SK-N-SH (cell line): ENCODE measurements around the gene KIF16B. TPM values are rescaled to one million over a fixed set of nuclear protein-coding genes. Genes with fewer than 3 reads are reported as not detected.

Source experiments
- CTCF ChIA-PET: fragments of 300-600, 350-600 bp; formaldehyde crosslinking; extraction: SDS; loops from one replicate; lab custom pipeline; 2021; lab: Yijun Ruan, JAX
- POLR2A ChIA-PET: fragments of 350-600 bp; sonication (Branson Sonifier 250); formaldehyde crosslinking; extraction: SDS; loops from one replicate; lab custom pipeline; 2020; ENCODE audit warnings: antibody characterized with exemption, inconsistent platforms; lab: Yijun Ruan, JAX
- DNase-seq: peaks from one replicate; pipeline ENCODE4 v3.0.0; 2012
- H2AFZ ChIP-seq: fragments of 200-600 bp; sonication (generic); 2 replicates; pipeline ENCODE4 v1.8.1; 2016; ENCODE audit warnings: antibody characterized with exemption, mild to moderate bottlenecking, low read depth
- H3F3A ChIP-seq: fragments of 200-600 bp; sonication (generic); replicated peaks from 2 replicates; pipeline ENCODE3; 2016; ENCODE audit warnings: antibody characterized with exemption, mild to moderate bottlenecking; ENCODE audit not compliant: insufficient read depth
- H3K27ac ChIP-seq, 2 experiments: fragments of 200-500 bp in 1 of 2; fragments of 200-600 bp in 1 of 2; sonication (Bioruptor generic) in 1 of 2; sonication (generic), shearing (Covaris generic) in 1 of 2; 2 replicates each; pipeline versions ENCODE4 v1.5.1 to v1.6.1; 2014 to 2016; ENCODE audit warnings: low read depth in 2 of 2, inconsistent platforms in 1 of 2, low read length in 1 of 2, mild to moderate bottlenecking in 1 of 2, mixed read lengths in 1 of 2
- H3K27me3 ChIP-seq: fragments of 200-600 bp; sonication (generic), shearing (Covaris generic); 2 replicates; pipeline ENCODE4 v1.6.1; 2016; ENCODE audit warnings: mixed run types; ENCODE audit not compliant: insufficient read depth
- H3K36me3 ChIP-seq, 2 experiments: fragments of 200-500 bp in 1 of 2; fragments of 200-600 bp in 1 of 2; sonication (Bioruptor generic) in 1 of 2; sonication (generic) in 1 of 2; replicated peaks in 1 of 2; 2 replicates each; pipeline versions ENCODE3 to v1.5.1; 2014 to 2016; ENCODE audit warnings: low read length in 1 of 2, mild to moderate bottlenecking in 1 of 2; ENCODE audit not compliant: insufficient read depth in 2 of 2, control insufficient read depth in 1 of 2
- H3K4me1 ChIP-seq, 2 experiments: fragments of 200-500 bp in 1 of 2; fragments of 200-600 bp in 1 of 2; sonication (Bioruptor generic) in 1 of 2; sonication (generic), shearing (Covaris generic) in 1 of 2; 2 replicates each; pipeline versions ENCODE4 v1.5.1 to v1.6.1; 2014 to 2016; ENCODE audit warnings: low read depth in 1 of 2, low read length in 1 of 2, mixed run types in 1 of 2; ENCODE audit not compliant: insufficient read depth in 2 of 2, control insufficient read depth in 1 of 2
- H3K4me2 ChIP-seq: fragments of 200-600 bp; sonication (generic), shearing (Covaris generic); 2 replicates; pipeline ENCODE4 v1.6.1; 2017; ENCODE audit warnings: mixed run types
- H3K4me3 ChIP-seq, 2 experiments: fragments of 200-500 bp in 1 of 2; fragments of 200-600 bp in 1 of 2; sonication (Bioruptor generic) in 1 of 2; sonication (generic), shearing (Covaris generic) in 1 of 2; 2 replicates each; pipeline versions ENCODE4 v1.5.1 to v1.8.1; 2014 to 2016; ENCODE audit warnings: low read depth in 2 of 2, inconsistent platforms in 1 of 2, low read length in 1 of 2, mild to moderate bottlenecking in 1 of 2, mixed read lengths in 1 of 2, moderate library complexity in 1 of 2
- H3K79me2 ChIP-seq: fragments of 200-600 bp; sonication (generic); 2 replicates; pipeline ENCODE4 v1.8.1; 2017; ENCODE audit warnings: mild to moderate bottlenecking; ENCODE audit not compliant: insufficient read depth
- H3K9ac ChIP-seq: fragments of 200-600 bp; sonication (generic); 2 replicates; pipeline ENCODE4 v1.6.1; 2017; ENCODE audit warnings: mixed run types
- H3K9me2 ChIP-seq: fragments of 200-600 bp; sonication (generic); 2 replicates; pipeline ENCODE4 v1.6.1; 2017; ENCODE audit warnings: mixed run types
- H3K9me3 ChIP-seq: fragments of 200-600 bp; sonication (generic); 2 replicates; pipeline ENCODE4 v1.6.1; 2017; ENCODE audit warnings: mixed run types, mild to moderate bottlenecking, moderate library complexity
- H4K20me1 ChIP-seq: fragments of 200-600 bp; sonication (generic); 2 replicates; pipeline ENCODE4 v1.6.1; 2017; ENCODE audit warnings: mild to moderate bottlenecking, mixed run types; ENCODE audit not compliant: insufficient read depth
- ELF1 ChIP-seq: IDR thresholded peaks from 2 replicates; pipeline ENCODE4 v1.4.0; 2012
- EP300 ChIP-seq, 2 experiments: IDR thresholded peaks; 2 replicates each; pipeline versions ENCODE4 v1.4.0 to v1.6.1; 2012; ENCODE audit warnings: borderline replicate concordance in 1 of 2, low read depth in 1 of 2, low read length in 1 of 2
- EZH2phosphoT487 ChIP-seq: fragments of 200-600 bp; sonication (generic); IDR thresholded peaks from 2 replicates; pipeline ENCODE4 v1.6.1; 2017; ENCODE audit warnings: low read depth, mixed run types, mild to moderate bottlenecking, antibody characterized with exemption, moderate library complexity, borderline replicate concordance
- FOSL2 ChIP-seq: IDR thresholded peaks from 2 replicates; pipeline ENCODE4 v1.4.0; 2012; ENCODE audit warnings: low read depth, mild to moderate bottlenecking, moderate library complexity, borderline replicate concordance
- GABPA ChIP-seq: IDR thresholded peaks from 2 replicates; pipeline ENCODE4 v1.4.0; 2012; ENCODE audit warnings: low read depth, mild to moderate bottlenecking
- GATA2 ChIP-seq: sonication (generic); formaldehyde crosslinking; IDR thresholded peaks from 2 replicates; pipeline ENCODE4 v1.5.0; 2020; ENCODE audit warnings: mild to moderate bottlenecking, missing genetic modification reagents
- MXI1 ChIP-seq: IDR thresholded peaks from 2 replicates; pipeline ENCODE4 v1.6.1; 2012; ENCODE audit warnings: mild to moderate bottlenecking, low read depth, low read length, improper control_type of control experiment
- NRF1 ChIP-seq: IDR thresholded peaks from 2 replicates; pipeline ENCODE4 v1.6.1; 2012; ENCODE audit warnings: low read depth, mild to moderate bottlenecking, low read length
- POLR2AphosphoS5 ChIP-seq: IDR thresholded peaks from 2 replicates; pipeline ENCODE4 v1.6.1; 2012; ENCODE audit warnings: low read depth, low read length
- RAD21 ChIP-seq: IDR thresholded peaks from 2 replicates; pipeline ENCODE4 v1.6.1; 2012; ENCODE audit warnings: mild to moderate bottlenecking, low read length
- RFX5 ChIP-seq: IDR thresholded peaks from 2 replicates; pipeline ENCODE4 v1.6.1; 2012; ENCODE audit warnings: mild to moderate bottlenecking, improper control_type of control experiment, low read length
- RXRA ChIP-seq: IDR thresholded peaks from 2 replicates; pipeline ENCODE4 v1.4.0; 2012; ENCODE audit warnings: low read depth, mild to moderate bottlenecking, borderline replicate concordance
- SMC3 ChIP-seq: IDR thresholded peaks from 2 replicates; pipeline ENCODE4 v1.6.1; 2012; ENCODE audit warnings: low read depth, low read length, improper control_type of control experiment
- ZBTB33 ChIP-seq: IDR thresholded peaks from 2 replicates; pipeline ENCODE4 v1.4.0; 2012; ENCODE audit warnings: low read depth, borderline replicate concordance
- WGBS: methylation state at CpG from one replicate; pipeline ENCODE4 v1.1.6; 2017; ENCODE audit warnings: low lambda C conversion rate; 5-methylcytosine and 5-hydroxymethylcytosine counted together
- polyA plus RNA-seq, 3 experiments: library from polyadenylated mRNA; depleted of rRNA; stranded (reverse); fragments of >200 nt; gene quantifications; 2 replicates each; pipeline ENCODE4 v1.2.3, GENCODE V29; 2012
- TF ChIP-seq, protein P1 (sequence below): IDR thresholded peaks from 2 replicates; pipeline ENCODE4 v1.4.0; 2012; ENCODE audit warnings: low read depth, borderline replicate concordance
- TF ChIP-seq, protein P2 (sequence below): IDR thresholded peaks from 2 replicates; pipeline ENCODE4 v1.6.1; 2012; ENCODE audit warnings: mild to moderate bottlenecking, low read depth, low read length, moderate library complexity
- TF ChIP-seq, protein P3 (sequence below): fragments of 150-350 bp; IDR thresholded peaks from 2 replicates; pipeline ENCODE4 v1.6.1; 2017; ENCODE audit warnings: antibody characterized with exemption, low read length, low read depth, borderline replicate concordance
- TF ChIP-seq, protein P4 (sequence below): fragments of 200-600 bp; sonication (generic); IDR thresholded peaks from 2 replicates; pipeline ENCODE4 v1.6.1; 2017; ENCODE audit warnings: antibody characterized with exemption, mild to moderate bottlenecking, moderate library complexity
- TF ChIP-seq, protein P5 (sequence below): fragments of 150-350 bp; IDR thresholded peaks from 2 replicates; pipeline ENCODE4 v1.6.1; 2016; ENCODE audit warnings: mild to moderate bottlenecking, low read depth, low read length

KIF16B gene
- polyA plus RNA-seq, 1 of the 3 experiments (the other 2 are of a cell fraction) = 3.3 TPM

- TF ChIP-seq ZBTB33 (no peak), RAD21 (no peak), RFX5 (no peak), SMC3 (no peak)
- TF ChIP-seq, protein P1, sequence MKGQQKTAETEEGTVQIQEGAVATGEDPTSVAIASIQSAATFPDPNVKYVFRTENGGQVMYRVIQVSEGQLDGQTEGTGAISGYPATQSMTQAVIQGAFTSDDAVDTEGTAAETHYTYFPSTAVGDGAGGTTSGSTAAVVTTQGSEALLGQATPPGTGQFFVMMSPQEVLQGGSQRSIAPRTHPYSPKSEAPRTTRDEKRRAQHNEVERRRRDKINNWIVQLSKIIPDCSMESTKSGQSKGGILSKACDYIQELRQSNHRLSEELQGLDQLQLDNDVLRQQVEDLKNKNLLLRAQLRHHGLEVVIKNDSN = no peak
Measured at GRCh38 chr20:16387666-16388065, 185.6 kb downstream of the KIF16B start (continued).

GRCh38 chr20:16385891-16386290 lies 187.4 kb downstream of the KIF16B start:
- no peaks in the 10 kb centered on the region for H3K27me3 ChIP-seq
- H2AFZ ChIP-seq = no peak overlapping the region
- no peak overlapping the region for H3K9ac ChIP-seq
- DNase-seq = no peak
- no peaks in the 10 kb centered on the region for H3K9me3 ChIP-seq
- no peaks in the 10 kb centered on the region for H3F3A ChIP-seq
- no peaks in the 10 kb centered on the region for H3K4me1 ChIP-seq
- ChIA-PET POLR2A (no interaction called here), CTCF (interaction anchor here (1.4 to 1.6 kb wide), 2 partner anchors 10 to 16 kb away, joined by 4 read pairs; no protein-coding TSS in a partner anchor)
- no peaks in the 10 kb centered on the region for H3K9me2 ChIP-seq
- no peak overlapping the region for H3K4me3 ChIP-seq
- H3K79me2 ChIP-seq = no peaks in the 10 kb centered on the region
- H3K36me3 ChIP-seq = no peaks in the 10 kb centered on the region
- H3K27ac ChIP-seq = no peak overlapping the region
- WGBS = 81% methylated on average over 5 of the region's 5 CpGs
- H4K20me1 ChIP-seq = no peaks in the 10 kb centered on the region
- no peak overlapping the region for H3K4me2 ChIP-seq
- TF ChIP-seq, protein P2, sequence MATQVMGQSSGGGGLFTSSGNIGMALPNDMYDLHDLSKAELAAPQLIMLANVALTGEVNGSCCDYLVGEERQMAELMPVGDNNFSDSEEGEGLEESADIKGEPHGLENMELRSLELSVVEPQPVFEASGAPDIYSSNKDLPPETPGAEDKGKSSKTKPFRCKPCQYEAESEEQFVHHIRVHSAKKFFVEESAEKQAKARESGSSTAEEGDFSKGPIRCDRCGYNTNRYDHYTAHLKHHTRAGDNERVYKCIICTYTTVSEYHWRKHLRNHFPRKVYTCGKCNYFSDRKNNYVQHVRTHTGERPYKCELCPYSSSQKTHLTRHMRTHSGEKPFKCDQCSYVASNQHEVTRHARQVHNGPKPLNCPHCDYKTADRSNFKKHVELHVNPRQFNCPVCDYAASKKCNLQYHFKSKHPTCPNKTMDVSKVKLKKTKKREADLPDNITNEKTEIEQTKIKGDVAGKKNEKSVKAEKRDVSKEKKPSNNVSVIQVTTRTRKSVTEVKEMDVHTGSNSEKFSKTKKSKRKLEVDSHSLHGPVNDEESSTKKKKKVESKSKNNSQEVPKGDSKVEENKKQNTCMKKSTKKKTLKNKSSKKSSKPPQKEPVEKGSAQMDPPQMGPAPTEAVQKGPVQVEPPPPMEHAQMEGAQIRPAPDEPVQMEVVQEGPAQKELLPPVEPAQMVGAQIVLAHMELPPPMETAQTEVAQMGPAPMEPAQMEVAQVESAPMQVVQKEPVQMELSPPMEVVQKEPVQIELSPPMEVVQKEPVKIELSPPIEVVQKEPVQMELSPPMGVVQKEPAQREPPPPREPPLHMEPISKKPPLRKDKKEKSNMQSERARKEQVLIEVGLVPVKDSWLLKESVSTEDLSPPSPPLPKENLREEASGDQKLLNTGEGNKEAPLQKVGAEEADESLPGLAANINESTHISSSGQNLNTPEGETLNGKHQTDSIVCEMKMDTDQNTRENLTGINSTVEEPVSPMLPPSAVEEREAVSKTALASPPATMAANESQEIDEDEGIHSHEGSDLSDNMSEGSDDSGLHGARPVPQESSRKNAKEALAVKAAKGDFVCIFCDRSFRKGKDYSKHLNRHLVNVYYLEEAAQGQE = no peak
- TF ChIP-seq FOSL2 (no peak), EP300 (IDR thresholded peaks at IDR 0.05; ENCODE audit: borderline replicate concordance in 1 of 2, low read depth in 1 of 2, low read length in 1 of 2) (no peak), GATA2 (CRISPR knock-in tag) (no peak), ELF1 (no peak), RAD21 (no peak), EZH2phosphoT487 (no peak), POLR2AphosphoS5 (no peak), MXI1 (no peak), NRF1 (no peak), RFX5 (no peak), GABPA (no peak), SMC3 (no peak), RXRA (no peak)
- TF ChIP-seq, protein P3, sequence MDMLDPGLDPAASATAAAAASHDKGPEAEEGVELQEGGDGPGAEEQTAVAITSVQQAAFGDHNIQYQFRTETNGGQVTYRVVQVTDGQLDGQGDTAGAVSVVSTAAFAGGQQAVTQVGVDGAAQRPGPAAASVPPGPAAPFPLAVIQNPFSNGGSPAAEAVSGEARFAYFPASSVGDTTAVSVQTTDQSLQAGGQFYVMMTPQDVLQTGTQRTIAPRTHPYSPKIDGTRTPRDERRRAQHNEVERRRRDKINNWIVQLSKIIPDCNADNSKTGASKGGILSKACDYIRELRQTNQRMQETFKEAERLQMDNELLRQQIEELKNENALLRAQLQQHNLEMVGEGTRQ = no peak
- TF ChIP-seq, protein P4, sequence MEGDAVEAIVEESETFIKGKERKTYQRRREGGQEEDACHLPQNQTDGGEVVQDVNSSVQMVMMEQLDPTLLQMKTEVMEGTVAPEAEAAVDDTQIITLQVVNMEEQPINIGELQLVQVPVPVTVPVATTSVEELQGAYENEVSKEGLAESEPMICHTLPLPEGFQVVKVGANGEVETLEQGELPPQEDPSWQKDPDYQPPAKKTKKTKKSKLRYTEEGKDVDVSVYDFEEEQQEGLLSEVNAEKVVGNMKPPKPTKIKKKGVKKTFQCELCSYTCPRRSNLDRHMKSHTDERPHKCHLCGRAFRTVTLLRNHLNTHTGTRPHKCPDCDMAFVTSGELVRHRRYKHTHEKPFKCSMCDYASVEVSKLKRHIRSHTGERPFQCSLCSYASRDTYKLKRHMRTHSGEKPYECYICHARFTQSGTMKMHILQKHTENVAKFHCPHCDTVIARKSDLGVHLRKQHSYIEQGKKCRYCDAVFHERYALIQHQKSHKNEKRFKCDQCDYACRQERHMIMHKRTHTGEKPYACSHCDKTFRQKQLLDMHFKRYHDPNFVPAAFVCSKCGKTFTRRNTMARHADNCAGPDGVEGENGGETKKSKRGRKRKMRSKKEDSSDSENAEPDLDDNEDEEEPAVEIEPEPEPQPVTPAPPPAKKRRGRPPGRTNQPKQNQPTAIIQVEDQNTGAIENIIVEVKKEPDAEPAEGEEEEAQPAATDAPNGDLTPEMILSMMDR = no peak
- TF ChIP-seq, protein P5, sequence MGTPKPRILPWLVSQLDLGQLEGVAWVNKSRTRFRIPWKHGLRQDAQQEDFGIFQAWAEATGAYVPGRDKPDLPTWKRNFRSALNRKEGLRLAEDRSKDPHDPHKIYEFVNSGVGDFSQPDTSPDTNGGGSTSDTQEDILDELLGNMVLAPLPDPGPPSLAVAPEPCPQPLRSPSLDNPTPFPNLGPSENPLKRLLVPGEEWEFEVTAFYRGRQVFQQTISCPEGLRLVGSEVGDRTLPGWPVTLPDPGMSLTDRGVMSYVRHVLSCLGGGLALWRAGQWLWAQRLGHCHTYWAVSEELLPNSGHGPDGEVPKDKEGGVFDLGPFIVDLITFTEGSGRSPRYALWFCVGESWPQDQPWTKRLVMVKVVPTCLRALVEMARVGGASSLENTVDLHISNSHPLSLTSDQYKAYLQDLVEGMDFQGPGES = no peak
- TF ChIP-seq, protein P1 = no peak
